ENCODE measurements around the gene CABYR. TPM values are rescaled to one million over a fixed set of nuclear protein-coding genes. Genes with fewer than 3 reads are reported as not detected.

CABYR gene
- total RNA-seq, 1 donor from 2014 or later, result 7.0 TPM

GRCh38 chr18:24201699-24202687 lies 63.1 kb downstream of the CABYR start:
- DNase-seq (ENCODE audit: low read depth) (no peak), FAIRE-seq (no peak)
- H3K9ac ChIP-seq (ENCODE audit: low read length), result no peak overlapping the region
- H3K4me3 ChIP-seq (ENCODE audit: insufficient read depth, low read depth, low read length), result no peak overlapping the region
- Mint-ChIP-seq H3K27ac (ENCODE audit: unreplicated experiment) (no peak overlapping the region), H3K36me3 (ENCODE audit: low read depth, unreplicated experiment) (no peaks in the 10 kb centered on the region), H3K27me3 (ENCODE audit: low read depth, unreplicated experiment) (no peaks in the 10 kb centered on the region), H3K4me1 (ENCODE audit: low read depth, unreplicated experiment) (peaks cover 12% of the 10 kb centered on the region), H3K9me3 (ENCODE audit: unreplicated experiment) (no peaks in the 10 kb centered on the region), H3K4me3 (ENCODE audit: unreplicated experiment) (no peak overlapping the region)
- no peak overlapping the region for H2AFZ ChIP-seq (ENCODE audit: low read depth, low read length)
- no peaks in the 10 kb centered on the region for H3K79me2 ChIP-seq (ENCODE audit: insufficient read depth, low read length)
- no peak overlapping the region for H3K27ac ChIP-seq (ENCODE audit: low read depth, low read length)
- H3K4me1 ChIP-seq (ENCODE audit: insufficient read depth, low read length), result no peaks in the 10 kb centered on the region
- no peaks in the 10 kb centered on the region for H3K27me3 ChIP-seq (ENCODE audit: insufficient read depth, low read length)
- no peaks in the 10 kb centered on the region for H3K36me3 ChIP-seq (ENCODE audit: insufficient read depth, low read length)
- H3K4me2 ChIP-seq (ENCODE audit: low read length), result no peak overlapping the region
- no peaks in the 10 kb centered on the region for H3K9me3 ChIP-seq (ENCODE audit: insufficient read depth, low read depth, low read length)
- no peaks in the 10 kb centered on the region for H4K20me1 ChIP-seq (ENCODE audit: insufficient read depth, low read length)
- TF ChIP-seq EZH2 (IDR thresholded peaks at IDR 0.05; ENCODE audit: insufficient read depth, low read length) (no peak), CTCF (IDR thresholded peaks at IDR 0.05; ENCODE audit: insufficient read depth, low read depth, low read length) (no peak)

- no peak overlapping the region for H3K27ac Mint-ChIP-seq (ENCODE audit: unreplicated experiment)
Observed at GRCh38 chr18:24204904-24205303, 66.0 kb downstream of the CABYR start.

More at GRCh38 chr18:24204904-24205303, 66.0 kb downstream of the CABYR start:
- Histone ChIP-seq H3K27me3 (ENCODE audit: insufficient read depth, low read length) (no peaks in the 10 kb centered on the region), H3K4me2 (ENCODE audit: low read length) (no peak overlapping the region), H3K79me2 (ENCODE audit: insufficient read depth, low read length) (no peaks in the 10 kb centered on the region), H4K20me1 (ENCODE audit: insufficient read depth, low read length) (no peaks in the 10 kb centered on the region), H2AFZ (ENCODE audit: low read depth, low read length) (no peak overlapping the region), H3K27ac (ENCODE audit: low read depth, low read length) (no peak overlapping the region), H3K4me1 (ENCODE audit: insufficient read depth, low read length) (peaks cover 8% of the 10 kb centered on the region), H3K36me3 (ENCODE audit: insufficient read depth, low read length) (no peaks in the 10 kb centered on the region), H3K4me3 (ENCODE audit: insufficient read depth, low read depth, low read length) (no peak overlapping the region), H3K9me3 (ENCODE audit: insufficient read depth, low read depth, low read length) (no peaks in the 10 kb centered on the region), H3K9ac (ENCODE audit: low read length) (no peak overlapping the region)
- Mint-ChIP-seq H3K4me3 (ENCODE audit: unreplicated experiment) (no peak overlapping the region), H3K9me3 (ENCODE audit: unreplicated experiment) (no peaks in the 10 kb centered on the region), H3K27me3 (ENCODE audit: low read depth, unreplicated experiment) (no peaks in the 10 kb centered on the region), H3K36me3 (ENCODE audit: low read depth, unreplicated experiment) (no peaks in the 10 kb centered on the region), H3K4me1 (ENCODE audit: low read depth, unreplicated experiment) (peaks cover 15% of the 10 kb centered on the region)
- no peak for FAIRE-seq
- DNase-seq (ENCODE audit: low read depth), result no peak
- TF ChIP-seq EZH2 (IDR thresholded peaks at IDR 0.05; ENCODE audit: insufficient read depth, low read length), result no peak
- TF ChIP-seq CTCF (IDR thresholded peaks at IDR 0.05; ENCODE audit: insufficient read depth, low read depth, low read length), result no peak

All from astrocyte (in vitro differentiated cells and primary cell).